ENCODE data around the gene ZNF563.

Gene ZNF563

GRCh38 chr19:12294249-12295158 is 38.9 kb downstream of the ZNF563 start, which contains the start of gene ZNF44:
Gene ZNF44 (minus strand): TSS chr19:12294883. CDS start chr19:12294694, 189 bp downstream.
- DNase-seq, result peak; percentile 96

GRCh38 chr19:12293777-12294248 is 39.6 kb downstream of the ZNF563 start:
- peak; percentile 60 for DNase-seq

- DNase-seq, result no peak
These were observed 43.7 kb downstream of the ZNF563 start for GRCh38 chr19:12289790-12290065.

- DNase-seq, result no peak
These were observed 45.4 kb downstream of the ZNF563 start for GRCh38 chr19:12287958-12288500.

GRCh38 chr19:12284631-12285030 is 48.8 kb downstream of the ZNF563 start:
- DNase-seq, result no peak

- DNase-seq, result no peak
These were observed 49.2 kb downstream of the ZNF563 start for GRCh38 chr19:12284226-12284625.

GRCh38 chr19:12278713-12279112 is 54.7 kb downstream of the ZNF563 start:
- no peak for DNase-seq

GRCh38 chr19:12272980-12273901 is 60.2 kb downstream of the ZNF563 start:
- DNase-seq, result no peak

- DNase-seq, result no peak
These were observed 61.0 kb downstream of the ZNF563 start for GRCh38 chr19:12272386-12272785.

- DNase-seq, result no peak
These were observed 62.6 kb downstream of the ZNF563 start for GRCh38 chr19:12270854-12271253.
